ENCODE data around the gene MT1A.

GRCh38 chr16:56604966-56605365 is 33.5 kb upstream of the MT1A start:
- TF ChIP-seq CTCF (IDR thresholded peaks at IDR 0.05) = no peak
- TF ChIP-seq POLR2A (IDR thresholded peaks at IDR 0.05) = no peak

Measured in thyroid gland (tissue), 4 donors.